ENCODE data around the gene ANKRD35.
"Not testable (repeated sequence)": the region's sequence is repeated elsewhere in the genome, so short reads cannot be mapped to it uniquely, and the experiment has no call there.

ANKRD35 gene

GRCh38 chr1:145857170-145857569 is 28.5 kb downstream of the ANKRD35 start:
- no peak overlapping the region for H3K4me3 ChIP-seq (ENCODE audit: low read length)
- no peak for TF ChIP-seq ZNF274 (IDR thresholded peaks at IDR 0.05; ENCODE audit: low read depth, low read length)

- no peak overlapping the region for H3K4me3 ChIP-seq (ENCODE audit: low read length)
- no peak for TF ChIP-seq ZNF274 (IDR thresholded peaks at IDR 0.05; ENCODE audit: low read depth, low read length)
These were observed 30.2 kb downstream of the ANKRD35 start for GRCh38 chr1:145855426-145855948.

- H3K4me3 ChIP-seq (ENCODE audit: low read length): no peak overlapping the region
- TF ChIP-seq ZNF274 (IDR thresholded peaks at IDR 0.05; ENCODE audit: low read depth, low read length): no peak
These were observed 36.1 kb downstream of the ANKRD35 start for GRCh38 chr1:145849356-145850160.

- no peak overlapping the region for H3K4me3 ChIP-seq (ENCODE audit: low read length)
- TF ChIP-seq ZNF274 (IDR thresholded peaks at IDR 0.05; ENCODE audit: low read depth, low read length): no peak
These were observed 37.8 kb downstream of the ANKRD35 start for GRCh38 chr1:145847827-145848226.

- peak overlapping the region; percentile 58; the same call in 1 of the 2 replicates for H3K4me3 ChIP-seq (ENCODE audit: low read length)
- no peak for TF ChIP-seq ZNF274 (IDR thresholded peaks at IDR 0.05; ENCODE audit: low read depth, low read length)
These were observed 39.5 kb downstream of the ANKRD35 start for GRCh38 chr1:145846201-145846612.

GRCh38 chr1:145845514-145846161 is 40.0 kb downstream of the ANKRD35 start, which contains the start of gene NUDT17:
Gene NUDT17, plus strand, starts transcription at chr1:145845630. Its CDS starts 11 bp downstream, at chr1:145845641.
- H3K4me3 ChIP-seq (ENCODE audit: low read length): peak within 1 kb of the TSS; percentile 58; the same call in 1 of the 2 replicates
- TF ChIP-seq ZNF274 (IDR thresholded peaks at IDR 0.05; ENCODE audit: low read depth, low read length): no peak

- TF ChIP-seq ZNF274 (IDR thresholded peaks at IDR 0.05; ENCODE audit: low read depth, low read length): no peak
- peak overlapping the region; percentile 58; the same call in 1 of the 2 replicates for H3K4me3 ChIP-seq (ENCODE audit: low read length)
These were observed 40.5 kb downstream of the ANKRD35 start for GRCh38 chr1:145845144-145845513.

GRCh38 chr1:145843031-145843430 is 42.6 kb downstream of the ANKRD35 start:
- no peak overlapping the region for H3K4me3 ChIP-seq (ENCODE audit: low read length)
- no peak for TF ChIP-seq ZNF274 (IDR thresholded peaks at IDR 0.05; ENCODE audit: low read depth, low read length)

GRCh38 chr1:145837656-145838055 is 48.0 kb downstream of the ANKRD35 start:
- no peak for TF ChIP-seq ZNF274 (IDR thresholded peaks at IDR 0.05; ENCODE audit: low read depth, low read length)
- no peak overlapping the region for H3K4me3 ChIP-seq (ENCODE audit: low read length)

- H3K4me3 ChIP-seq (ENCODE audit: low read length): not testable (repeated sequence)
These were observed 54.9 kb downstream of the ANKRD35 start for GRCh38 chr1:145830810-145831209.

- no peak for TF ChIP-seq ZNF274 (IDR thresholded peaks at IDR 0.05; ENCODE audit: low read depth, low read length)
These were observed 57.2 kb downstream of the ANKRD35 start for GRCh38 chr1:145828367-145829026.

GRCh38 chr1:145827966-145828365 is 57.7 kb downstream of the ANKRD35 start:
- no peak for TF ChIP-seq ZNF274 (IDR thresholded peaks at IDR 0.05; ENCODE audit: low read depth, low read length)
- H3K4me3 ChIP-seq (ENCODE audit: low read length): no peak overlapping the region

More at GRCh38 chr1:145828367-145829026, 57.2 kb downstream of the ANKRD35 start:
- H3K4me3 ChIP-seq (ENCODE audit: low read length): no peak overlapping the region

- 0 out of 2 replicates have a peak overlapping the region, but pooled peaks have one; percentile 32 for H3K4me3 ChIP-seq (ENCODE audit: low read length)
- TF ChIP-seq ZNF274 (IDR thresholded peaks at IDR 0.05; ENCODE audit: low read depth, low read length): no peak
These were observed 59.6 kb downstream of the ANKRD35 start for GRCh38 chr1:145826030-145826429.

GRCh38 chr1:145824499-145824842 is 61.2 kb downstream of the ANKRD35 start:
- no peak for TF ChIP-seq ZNF274 (IDR thresholded peaks at IDR 0.05; ENCODE audit: low read depth, low read length)
- H3K4me3 ChIP-seq (ENCODE audit: low read length): peak overlapping the region; percentile 97

Measured in GM08714 (cell line).